ENCODE data around the gene GAS7. TPM values are rescaled to one million over a fixed set of nuclear protein-coding genes. Genes with fewer than 3 reads are reported as not detected.

Gene GAS7
- total RNA-seq, 1 experiment from 2014 or later: 12.3 TPM

DNA sequence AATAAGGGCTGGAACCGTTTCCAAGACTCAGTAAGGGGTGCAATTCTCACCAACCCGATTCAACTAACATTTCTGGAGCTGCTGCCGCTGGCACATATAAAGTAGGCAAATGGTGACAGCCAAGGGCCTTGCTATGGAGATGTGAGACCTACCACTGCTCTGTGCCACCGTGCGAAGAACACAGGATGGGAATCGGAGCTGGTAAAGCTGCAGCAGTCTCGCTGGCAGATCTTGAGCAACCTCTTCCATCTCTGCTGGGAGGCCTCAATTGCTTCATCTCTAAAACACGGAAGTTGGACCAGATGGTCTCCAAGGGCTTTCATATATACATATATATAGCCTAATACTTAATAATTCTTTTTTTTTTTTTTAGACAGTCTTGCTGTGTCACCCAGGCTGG, 164.4 kb downstream of the GAS7 start:
- no peaks in the 10 kb centered on the region for H3K9me3 Mint-ChIP-seq
- ATAC-seq: no peak
- H3K27ac Mint-ChIP-seq: no peak overlapping the region

GRCh38 chr17:10033449-10033848, 165.0 kb downstream of the GAS7 start:
- ChIA-PET CTCF (interaction anchor here (0.8 to 1.7 kb wide), 4 partner anchors 144 to 581 kb away, joined by 3 to 5 read pairs (median 4); no protein-coding TSS in a partner anchor), POLR2A (interaction anchor here (0.6 kb wide), 1 partner anchor 360 kb away, joined by 3 read pairs; no protein-coding TSS in a partner anchor)
- H3K4me1 Mint-ChIP-seq: peaks cover 18% of the 10 kb centered on the region
- H3K36me3 Mint-ChIP-seq: no peaks in the 10 kb centered on the region
- DNase-seq (ENCODE audit: low spot score) (no peak), ATAC-seq (no peak)
- H3K9me3 Mint-ChIP-seq: no peaks in the 10 kb centered on the region
- no peaks in the 10 kb centered on the region; the same call in 1 of the 2 replicates for H3K27me3 Mint-ChIP-seq (ENCODE audit: low read depth)
- TF ChIP-seq FOXP4 (CRISPR knock-in tag; IDR thresholded peaks at IDR 0.05): no peak
- no peak for TF ChIP-seq ZNF423 (CRISPR knock-in tag; IDR thresholded peaks at IDR 0.05)
- TF ChIP-seq ATF6 (CRISPR knock-in tag; IDR thresholded peaks at IDR 0.05): no peak
- TF ChIP-seq NFATC4 (CRISPR knock-in tag; IDR thresholded peaks at IDR 0.05): no peak
- no peak overlapping the region for H3K4me3 Mint-ChIP-seq
- no peak overlapping the region for H3K27ac Mint-ChIP-seq

More for the DNA sequence above, 164.4 kb downstream of the GAS7 start:
- no peak for DNase-seq (ENCODE audit: low spot score)
- Mint-ChIP-seq H3K36me3 (no peaks in the 10 kb centered on the region), H3K27me3 (ENCODE audit: low read depth) (no peaks in the 10 kb centered on the region; the same call in 1 of the 2 replicates), H3K4me1 (peaks cover 18% of the 10 kb centered on the region), H3K4me3 (no peak overlapping the region)
- ChIA-PET CTCF (interaction anchor here (0.8 to 1.7 kb wide), 4 partner anchors 144 to 581 kb away, joined by 3 to 5 read pairs (median 4); no protein-coding TSS in a partner anchor), POLR2A (no interaction called here)
- TF ChIP-seq RORB (CRISPR knock-in tag; IDR thresholded peaks at IDR 0.05): no peak

- ATAC-seq (no peak), DNase-seq (ENCODE audit: low spot score) (no peak)
- Mint-ChIP-seq H3K9me3 (no peaks in the 10 kb centered on the region), H3K27ac (no peak overlapping the region), H3K36me3 (no peaks in the 10 kb centered on the region), H3K4me1 (peaks cover 18% of the 10 kb centered on the region), H3K4me3 (no peak overlapping the region), H3K27me3 (ENCODE audit: low read depth) (no peaks in the 10 kb centered on the region; the same call in 1 of the 2 replicates)
- ChIA-PET CTCF (interaction anchor here (0.6 to 1.0 kb wide), 3 partner anchors 28 to 152 kb away, joined by 3 read pairs; no protein-coding TSS in a partner anchor), POLR2A (interaction anchor here (0.7 kb wide), 1 partner anchor 80 kb away, joined by 4 read pairs; no protein-coding TSS in a partner anchor)
- no peak for TF ChIP-seq ELF4 (CRISPR knock-in tag; IDR thresholded peaks at IDR 0.05; ENCODE audit: low read depth)
- no peak for TF ChIP-seq USF1 (CRISPR knock-in tag; IDR thresholded peaks at IDR 0.05)
- no peak for TF ChIP-seq GABPB1 (CRISPR knock-in tag; IDR thresholded peaks at IDR 0.05)
- no peak for TF ChIP-seq ZNF425 (CRISPR knock-in tag; conservative IDR thresholded peaks at IDR 0.05)
- no peak for TF ChIP-seq ZNF219 (CRISPR knock-in tag; IDR thresholded peaks at IDR 0.05; ENCODE audit: borderline replicate concordance)
- TF ChIP-seq FOXP4 (CRISPR knock-in tag; IDR thresholded peaks at IDR 0.05): no peak
- TF ChIP-seq ZSCAN18 (CRISPR knock-in tag; IDR thresholded peaks at IDR 0.05): no peak
- no peak for TF ChIP-seq JAZF1 (CRISPR knock-in tag; IDR thresholded peaks at IDR 0.05)
- TF ChIP-seq TEAD4 (CRISPR knock-in tag; IDR thresholded peaks at IDR 0.05): no peak
- TF ChIP-seq ESRRA (CRISPR knock-in tag; IDR thresholded peaks at IDR 0.05; ENCODE audit: borderline replicate concordance): no peak
- no peak for TF ChIP-seq E2F4 (CRISPR knock-in tag; IDR thresholded peaks at IDR 0.05; ENCODE audit: borderline replicate concordance, low read depth)
- TF ChIP-seq ZNF671 (CRISPR knock-in tag; IDR thresholded peaks at IDR 0.05): no peak
- TF ChIP-seq, protein P1, sequence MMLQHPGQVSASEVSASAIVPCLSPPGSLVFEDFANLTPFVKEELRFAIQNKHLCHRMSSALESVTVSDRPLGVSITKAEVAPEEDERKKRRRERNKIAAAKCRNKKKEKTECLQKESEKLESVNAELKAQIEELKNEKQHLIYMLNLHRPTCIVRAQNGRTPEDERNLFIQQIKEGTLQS (CRISPR knock-in tag; conservative IDR thresholded peaks at IDR 0.05): no peak
Observed at GRCh38 chr17:10032118-10032852, 166.1 kb downstream of the GAS7 start.

Data from WTC11 (cell line).